Panc1 (cell line): ENCODE results near the gene GSTO2. TPM values are rescaled to one million over a fixed set of nuclear protein-coding genes. Genes with fewer than 3 reads are reported as not detected.

ENCODE experiments used
- ATAC-seq: fragments of 200-7000 bp; cut with Tn5 transposase; 2 replicates; pipeline ENCODE4 v1.9.1; 2020; ENCODE audit warnings: mild to moderate bottlenecking, moderate library complexity
- BruUV-seq: library from RNA; stranded (reverse); fragments of 400-500 nt; replicated peaks from 2 replicates; lab custom pipeline; 2021; lab: Mats Ljungman, UMichigan
- CTCF ChIA-PET: fragments of 300-600 bp; sonication (Branson Sonifier 250); formaldehyde crosslinking; loops from one replicate; lab custom pipeline; 2022; ENCODE audit warnings: antibody characterized with exemption; lab: Charles Lee
- POLR2A ChIA-PET: fragments of 300-600 bp; sonication (Branson Sonifier 250); formaldehyde crosslinking; loops from one replicate; lab custom pipeline; 2022; ENCODE audit warnings: antibody characterized with exemption; lab: Charles Lee
- DNase-seq: peaks from one replicate; pipeline ENCODE4 v3.0.0-alpha.2; 2010; ENCODE audit warnings: low read depth, low spot score
- H3K27ac ChIP-seq: 2 replicates; pipeline ENCODE4 v1.5.1; 2011; ENCODE audit warnings: mild to moderate bottlenecking, low read length, inconsistent platforms
- H3K27me3 ChIP-seq: fragments of 200-500 bp; sonication (Bioruptor generic); 2 replicates; pipeline ENCODE4 v1.6.0; 2014; ENCODE audit warnings: low read length, inconsistent platforms; ENCODE audit not compliant: control insufficient read depth, insufficient read depth
- H3K36me3 ChIP-seq: fragments of 200-500 bp; sonication (Bioruptor generic); 2 replicates; pipeline ENCODE4 v1.5.1; 2014; ENCODE audit warnings: inconsistent platforms, mild to moderate bottlenecking, low read length, moderate library complexity; ENCODE audit not compliant: control insufficient read depth, insufficient read depth
- H3K4me1 ChIP-seq: 2 replicates; pipeline ENCODE4 v1.5.1; 2011; ENCODE audit warnings: inconsistent platforms, mild to moderate bottlenecking, low read length, moderate library complexity; ENCODE audit not compliant: control insufficient read depth, insufficient read depth
- H3K4me3 ChIP-seq, 2 experiments: 2 replicates each; pipeline ENCODE4 v1.5.1; 2011 to 2012; ENCODE audit warnings: low read depth in 2 of 2, low read length in 2 of 2, mild to moderate bottlenecking in 2 of 2, inconsistent platforms in 1 of 2, moderate library complexity in 1 of 2
- H3K9me3 ChIP-seq: fragments of 200-500 bp; sonication (Bioruptor generic); 2 replicates; pipeline ENCODE4 v1.5.1; 2014; ENCODE audit warnings: low read depth, mild to moderate bottlenecking, inconsistent platforms, low read length, moderate library complexity; ENCODE audit not compliant: control insufficient read depth, insufficient read depth
- POLR2AphosphoS5 ChIP-seq: IDR thresholded peaks from 2 replicates; pipeline ENCODE4 v1.6.1; 2012; ENCODE audit warnings: mild to moderate bottlenecking, low read depth, low read length, moderate library complexity
- SIN3A ChIP-seq: IDR thresholded peaks from 2 replicates; pipeline ENCODE4 v1.6.1; 2012; ENCODE audit warnings: low read depth, mild to moderate bottlenecking, low read length, moderate library complexity, borderline replicate concordance; ENCODE audit not compliant: insufficient read depth
- TCF7L2 ChIP-seq: IDR thresholded peaks from 2 replicates; pipeline ENCODE4 v1.6.1; 2011; ENCODE audit warnings: mild to moderate bottlenecking, low read depth, low read length, inconsistent platforms
- in situ Hi-C: cut with HindIII; loops from 2 replicates; pipeline ENCODE4 v1.10.0; 2016; ENCODE audit warnings: low sequenced_read_pairs, low pct_unique_long_range_greater_than_20kb
- intact Hi-C: fragments of 100-400 bp; cut with micrococcal nuclease; formaldehyde crosslinking; loops from one replicate; pipeline ENCODE4 v1.10.0; 2022; ENCODE audit not compliant: unreplicated experiment
- total RNA-seq: library from RNA; stranded (reverse); gene quantifications from one replicate; pipeline ENCODE4 v1.2.1, GENCODE V29; 2021; ENCODE audit not compliant: unreplicated experiment
- TF ChIP-seq, protein P1 (sequence below), 2 experiments: IDR thresholded peaks; 2 replicates each; pipeline ENCODE4 v1.6.1; 2011 to 2012; ENCODE audit warnings: low read depth in 2 of 2, control low read depth in 1 of 2, low read length in 1 of 2, mild to moderate bottlenecking in 1 of 2, moderate library complexity in 1 of 2; ENCODE audit not compliant: insufficient read depth in 1 of 2
- TF ChIP-seq, protein P2 (sequence below): fragments of 450-650 bp; IDR thresholded peaks from 2 replicates; pipeline ENCODE4 v1.5.1; 2017; ENCODE audit warnings: mild to moderate bottlenecking

The GSTO2 gene
- total RNA-seq, 1 experiment from 2014 or later = 28.5 TPM

DNA sequence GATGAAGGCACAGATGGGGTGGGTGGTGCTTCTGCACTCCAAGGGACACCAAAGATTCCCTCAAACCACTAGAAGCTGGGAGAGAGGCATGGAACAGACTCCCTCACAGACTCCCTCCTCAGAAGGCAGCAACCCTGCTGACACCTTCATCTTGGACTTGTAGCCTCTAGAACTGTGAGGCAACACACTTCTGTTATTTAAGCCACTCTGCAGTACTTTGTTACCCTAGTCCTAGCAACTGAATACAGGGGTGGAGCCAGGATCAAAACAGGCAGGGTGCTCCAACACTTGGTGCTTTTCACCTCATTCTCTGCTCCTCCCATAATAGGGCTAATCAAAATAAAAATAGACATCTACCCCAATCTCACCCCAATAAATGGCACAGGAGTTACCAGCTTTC lies 16.6 kb upstream of the GSTO2 start:
- in situ Hi-C loops (no loop called here), intact Hi-C loops (no loop called here)
- ChIA-PET CTCF (no interaction called here), POLR2A (no interaction called here)
- DNase-seq (no peak), ATAC-seq (no peak)
- TF ChIP-seq, protein P1, sequence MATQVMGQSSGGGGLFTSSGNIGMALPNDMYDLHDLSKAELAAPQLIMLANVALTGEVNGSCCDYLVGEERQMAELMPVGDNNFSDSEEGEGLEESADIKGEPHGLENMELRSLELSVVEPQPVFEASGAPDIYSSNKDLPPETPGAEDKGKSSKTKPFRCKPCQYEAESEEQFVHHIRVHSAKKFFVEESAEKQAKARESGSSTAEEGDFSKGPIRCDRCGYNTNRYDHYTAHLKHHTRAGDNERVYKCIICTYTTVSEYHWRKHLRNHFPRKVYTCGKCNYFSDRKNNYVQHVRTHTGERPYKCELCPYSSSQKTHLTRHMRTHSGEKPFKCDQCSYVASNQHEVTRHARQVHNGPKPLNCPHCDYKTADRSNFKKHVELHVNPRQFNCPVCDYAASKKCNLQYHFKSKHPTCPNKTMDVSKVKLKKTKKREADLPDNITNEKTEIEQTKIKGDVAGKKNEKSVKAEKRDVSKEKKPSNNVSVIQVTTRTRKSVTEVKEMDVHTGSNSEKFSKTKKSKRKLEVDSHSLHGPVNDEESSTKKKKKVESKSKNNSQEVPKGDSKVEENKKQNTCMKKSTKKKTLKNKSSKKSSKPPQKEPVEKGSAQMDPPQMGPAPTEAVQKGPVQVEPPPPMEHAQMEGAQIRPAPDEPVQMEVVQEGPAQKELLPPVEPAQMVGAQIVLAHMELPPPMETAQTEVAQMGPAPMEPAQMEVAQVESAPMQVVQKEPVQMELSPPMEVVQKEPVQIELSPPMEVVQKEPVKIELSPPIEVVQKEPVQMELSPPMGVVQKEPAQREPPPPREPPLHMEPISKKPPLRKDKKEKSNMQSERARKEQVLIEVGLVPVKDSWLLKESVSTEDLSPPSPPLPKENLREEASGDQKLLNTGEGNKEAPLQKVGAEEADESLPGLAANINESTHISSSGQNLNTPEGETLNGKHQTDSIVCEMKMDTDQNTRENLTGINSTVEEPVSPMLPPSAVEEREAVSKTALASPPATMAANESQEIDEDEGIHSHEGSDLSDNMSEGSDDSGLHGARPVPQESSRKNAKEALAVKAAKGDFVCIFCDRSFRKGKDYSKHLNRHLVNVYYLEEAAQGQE (IDR thresholded peaks at IDR 0.05; ENCODE audit: insufficient read depth in 1 of 2, low read depth in 2 of 2, low read length in 1 of 2) = no peak
- TF ChIP-seq SIN3A (no peak), POLR2AphosphoS5 (no peak), TCF7L2 (no peak)
- TF ChIP-seq, protein P2, sequence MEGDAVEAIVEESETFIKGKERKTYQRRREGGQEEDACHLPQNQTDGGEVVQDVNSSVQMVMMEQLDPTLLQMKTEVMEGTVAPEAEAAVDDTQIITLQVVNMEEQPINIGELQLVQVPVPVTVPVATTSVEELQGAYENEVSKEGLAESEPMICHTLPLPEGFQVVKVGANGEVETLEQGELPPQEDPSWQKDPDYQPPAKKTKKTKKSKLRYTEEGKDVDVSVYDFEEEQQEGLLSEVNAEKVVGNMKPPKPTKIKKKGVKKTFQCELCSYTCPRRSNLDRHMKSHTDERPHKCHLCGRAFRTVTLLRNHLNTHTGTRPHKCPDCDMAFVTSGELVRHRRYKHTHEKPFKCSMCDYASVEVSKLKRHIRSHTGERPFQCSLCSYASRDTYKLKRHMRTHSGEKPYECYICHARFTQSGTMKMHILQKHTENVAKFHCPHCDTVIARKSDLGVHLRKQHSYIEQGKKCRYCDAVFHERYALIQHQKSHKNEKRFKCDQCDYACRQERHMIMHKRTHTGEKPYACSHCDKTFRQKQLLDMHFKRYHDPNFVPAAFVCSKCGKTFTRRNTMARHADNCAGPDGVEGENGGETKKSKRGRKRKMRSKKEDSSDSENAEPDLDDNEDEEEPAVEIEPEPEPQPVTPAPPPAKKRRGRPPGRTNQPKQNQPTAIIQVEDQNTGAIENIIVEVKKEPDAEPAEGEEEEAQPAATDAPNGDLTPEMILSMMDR = no peak
- Histone ChIP-seq H3K4me3 (no peak overlapping the region), H3K4me1 (peaks cover 21% of the 10 kb centered on the region), H3K36me3 (peaks cover 6% of the 10 kb centered on the region; the same call in 1 of the 2 replicates), H3K27ac (no peak overlapping the region), H3K9me3 (no peaks in the 10 kb centered on the region), H3K27me3 (no peaks in the 10 kb centered on the region)
- BruUV-seq = no TSS peak

DNA sequence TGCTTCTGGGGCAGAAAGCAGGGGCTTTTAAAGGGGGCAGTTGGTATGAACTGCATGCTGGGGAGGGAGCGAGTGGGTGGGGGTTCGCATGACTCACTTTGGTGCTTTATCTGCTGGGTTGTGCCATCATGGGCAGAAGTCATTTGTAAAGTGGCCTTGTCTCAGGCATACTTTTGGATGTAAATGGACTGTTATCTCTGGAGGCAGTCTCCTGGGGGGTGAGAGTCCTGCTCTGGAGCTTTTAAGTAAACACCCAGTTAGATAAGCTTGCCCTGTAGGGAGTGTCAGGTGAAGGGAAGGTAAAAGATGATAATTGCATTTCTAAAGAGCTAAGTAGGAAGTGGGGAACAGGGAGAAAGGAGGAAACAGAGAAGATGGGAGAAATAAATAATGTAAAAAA lies 15.9 kb upstream of the GSTO2 start:
- CTCF ChIA-PET = no interaction called here
- intact Hi-C loops = no loop called here
- ATAC-seq = no peak

More for the DNA sequence above, 15.9 kb upstream of the GSTO2 start:
- POLR2A ChIA-PET = no interaction called here
- Histone ChIP-seq H3K27ac (no peak overlapping the region), H3K36me3 (peaks cover 12% of the 10 kb centered on the region), H3K4me1 (peaks cover 21% of the 10 kb centered on the region), H3K27me3 (no peaks in the 10 kb centered on the region), H3K4me3 (no peak overlapping the region), H3K9me3 (no peaks in the 10 kb centered on the region)
- in situ Hi-C loops = no loop called here
- no peak for DNase-seq
- TF ChIP-seq, protein P2 = no peak
- TF ChIP-seq TCF7L2 (no peak), POLR2AphosphoS5 (no peak), SIN3A (no peak)
- TF ChIP-seq, protein P1 (IDR thresholded peaks at IDR 0.05; ENCODE audit: insufficient read depth in 1 of 2, low read depth in 2 of 2, low read length in 1 of 2) = no peak
- no TSS peak for BruUV-seq
